ENCODE data around the gene LMAN2.

DNA sequence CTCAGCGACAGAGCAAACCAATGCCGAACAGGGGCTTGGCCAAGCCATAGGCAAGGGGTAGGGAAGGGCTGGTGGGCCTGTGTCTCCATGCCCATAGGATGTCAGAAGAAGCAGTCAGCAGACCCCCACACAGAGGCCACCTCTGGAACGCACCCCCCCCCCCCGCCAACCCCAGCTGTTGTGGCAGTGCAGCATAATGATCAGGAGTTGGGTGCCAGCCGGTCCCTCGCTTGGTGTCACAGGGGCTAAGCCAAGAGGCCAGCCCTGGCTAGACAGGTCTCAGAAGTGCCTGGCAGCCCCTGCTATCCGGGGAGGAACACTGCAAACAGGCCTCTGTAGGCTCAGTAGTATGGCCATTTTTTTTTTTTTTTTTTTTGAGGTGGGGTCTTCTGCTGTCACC, 36.1 kb downstream of the LMAN2 start:
- no peak for TF ChIP-seq POLR2A (IDR thresholded peaks at IDR 0.05)
- TF ChIP-seq, protein P1, sequence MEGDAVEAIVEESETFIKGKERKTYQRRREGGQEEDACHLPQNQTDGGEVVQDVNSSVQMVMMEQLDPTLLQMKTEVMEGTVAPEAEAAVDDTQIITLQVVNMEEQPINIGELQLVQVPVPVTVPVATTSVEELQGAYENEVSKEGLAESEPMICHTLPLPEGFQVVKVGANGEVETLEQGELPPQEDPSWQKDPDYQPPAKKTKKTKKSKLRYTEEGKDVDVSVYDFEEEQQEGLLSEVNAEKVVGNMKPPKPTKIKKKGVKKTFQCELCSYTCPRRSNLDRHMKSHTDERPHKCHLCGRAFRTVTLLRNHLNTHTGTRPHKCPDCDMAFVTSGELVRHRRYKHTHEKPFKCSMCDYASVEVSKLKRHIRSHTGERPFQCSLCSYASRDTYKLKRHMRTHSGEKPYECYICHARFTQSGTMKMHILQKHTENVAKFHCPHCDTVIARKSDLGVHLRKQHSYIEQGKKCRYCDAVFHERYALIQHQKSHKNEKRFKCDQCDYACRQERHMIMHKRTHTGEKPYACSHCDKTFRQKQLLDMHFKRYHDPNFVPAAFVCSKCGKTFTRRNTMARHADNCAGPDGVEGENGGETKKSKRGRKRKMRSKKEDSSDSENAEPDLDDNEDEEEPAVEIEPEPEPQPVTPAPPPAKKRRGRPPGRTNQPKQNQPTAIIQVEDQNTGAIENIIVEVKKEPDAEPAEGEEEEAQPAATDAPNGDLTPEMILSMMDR (IDR thresholded peaks at IDR 0.05): no peak
- no peak for TF ChIP-seq POLR2AphosphoS5 (IDR thresholded peaks at IDR 0.05)
